Liver (tissue), 9 donors: ENCODE data around the gene ROR1. TPM values are rescaled to one million over a fixed set of nuclear protein-coding genes. Genes with fewer than 3 reads are reported as not detected.

Source experiments
- DNase-seq: peaks from one replicate; pipeline ENCODE4 v3.0.0-alpha.2; 2017; ENCODE audit warnings: low spot score
- H3K27ac ChIP-seq, 2 donors: one replicate each; pipeline ENCODE4 v1.7.0; 2013; ENCODE audit warnings: inconsistent platforms in 2 of 2, low read length in 2 of 2, control low read depth in 1 of 2, low read depth in 1 of 2, mild to moderate bottlenecking in 1 of 2
- H3K27me3 ChIP-seq, 4 donors: one replicate each; pipeline versions ENCODE4 v1.6.1 to v1.7.0; 2013; ENCODE audit warnings: low read length in 3 of 4, inconsistent platforms in 1 of 4, mild to moderate bottlenecking in 1 of 4, moderate library complexity in 1 of 4; ENCODE audit not compliant: control insufficient read depth in 4 of 4, insufficient read depth in 4 of 4
- H3K36me3 ChIP-seq, 4 donors: one replicate each; pipeline versions ENCODE4 v1.6.1 to v1.7.0; 2013; ENCODE audit warnings: low read length in 3 of 4, mild to moderate bottlenecking in 3 of 4, low read depth in 1 of 4, moderate library complexity in 1 of 4; ENCODE audit not compliant: control insufficient read depth in 4 of 4, insufficient read depth in 3 of 4
- H3K4me1 ChIP-seq, 4 donors: one replicate each; pipeline versions ENCODE4 v1.6.1 to v1.7.0; 2013; ENCODE audit warnings: low read length in 3 of 4, mild to moderate bottlenecking in 3 of 4, moderate library complexity in 1 of 4; ENCODE audit not compliant: control insufficient read depth in 4 of 4, insufficient read depth in 4 of 4
- H3K4me3 ChIP-seq, 3 donors: one replicate each; pipeline versions ENCODE4 v1.6.1 to v1.7.0; 2013; ENCODE audit warnings: low read length in 3 of 3, control low read depth in 1 of 3, low read depth in 1 of 3, mild to moderate bottlenecking in 1 of 3
- H3K9ac ChIP-seq, 2 donors: one replicate each; pipeline ENCODE4 v1.7.0; 2013; ENCODE audit warnings: low read length in 2 of 2, mild to moderate bottlenecking in 2 of 2, moderate library complexity in 2 of 2, control low read depth in 1 of 2, low read depth in 1 of 2
- H3K9me3 ChIP-seq, 4 donors: one replicate each; pipeline versions ENCODE4 v1.6.1 to v1.7.0; 2013; ENCODE audit warnings: low read length in 3 of 4; ENCODE audit not compliant: control insufficient read depth in 4 of 4
- EGR1 ChIP-seq, 2 donors: IDR thresholded peaks; 2 replicates each; pipeline ENCODE4 v1.6.1; 2016 to 2018; ENCODE audit warnings: antibody characterized with exemption in 2 of 2, low read depth in 2 of 2
- FOXA1 ChIP-seq: IDR thresholded peaks from 2 replicates; pipeline ENCODE4 v1.6.1; 2016; ENCODE audit warnings: antibody characterized with exemption
- FOXA2 ChIP-seq: IDR thresholded peaks from 2 replicates; pipeline ENCODE4 v1.6.1; 2016; ENCODE audit warnings: antibody characterized with exemption
- GABPA ChIP-seq, 2 donors: IDR thresholded peaks in 1 of 2; conservative IDR thresholded peaks in 1 of 2; 2 replicates each; pipeline ENCODE4 v1.6.1; 2016; ENCODE audit warnings: antibody characterized with exemption in 2 of 2, mild to moderate bottlenecking in 1 of 2, moderate library complexity in 1 of 2
- JUND ChIP-seq, 2 donors: IDR thresholded peaks; 2 replicates each; pipeline ENCODE4 v1.6.1; 2016; ENCODE audit warnings: antibody characterized with exemption in 2 of 2
- NR2F2 ChIP-seq: IDR thresholded peaks from 2 replicates; pipeline ENCODE4 v1.6.1; 2016; ENCODE audit warnings: antibody characterized with exemption
- RXRA ChIP-seq, 2 donors: IDR thresholded peaks; 2 replicates each; pipeline ENCODE4 v1.6.1; 2017 to 2018; ENCODE audit warnings: antibody characterized with exemption in 2 of 2, mild to moderate bottlenecking in 1 of 2
- SP1 ChIP-seq: IDR thresholded peaks from 2 replicates; pipeline ENCODE4 v1.6.1; 2018; ENCODE audit warnings: antibody characterized with exemption, mild to moderate bottlenecking
- TAF1 ChIP-seq: conservative IDR thresholded peaks from 2 replicates; pipeline ENCODE4 v1.6.1; 2016; ENCODE audit warnings: antibody characterized with exemption, mild to moderate bottlenecking
- YY1 ChIP-seq: IDR thresholded peaks from 2 replicates; pipeline ENCODE4 v1.6.1; 2016; ENCODE audit warnings: antibody characterized with exemption, mild to moderate bottlenecking
- WGBS: extraction: QIAGEN DNeasy Blood & Tissue Kit; methylation state at CpG from one replicate; pipeline ENCODE4 v1.1.7; 2013; 5-methylcytosine and 5-hydroxymethylcytosine counted together
- polyA plus RNA-seq, 2 donors: library from polyadenylated mRNA; stranded (reverse) in 1 of 2; unstranded in 1 of 2; fragments of 200-250 nt in 1 of 2; fragments of >200 nt in 1 of 2; fragmentation: Nextera tagmentation in 1 of 2; extraction: Ambion mirVana in 1 of 2; gene quantifications; one replicate each; pipeline versions ENCODE4 v1.2.1 to v1.2.3, GENCODE V29; 2013 to 2015
- total RNA-seq, 2 donors: library from RNA; depleted of rRNA; stranded (reverse); fragments of >200 nt; gene quantifications; one replicate each; pipeline ENCODE4 v1.2.3, GENCODE V29; 2014
- TF ChIP-seq, protein P1 (sequence below): fragments of 150-350 bp; IDR thresholded peaks from 2 replicates; pipeline ENCODE4 v1.5.1; 2017; ENCODE audit warnings: improper control_type of control experiment, low read depth, low read length; ENCODE audit not compliant: missing input control
- TF ChIP-seq, protein P2 (sequence below): IDR thresholded peaks from 2 replicates; pipeline ENCODE4 v1.6.1; 2016; ENCODE audit warnings: antibody characterized with exemption
- TF ChIP-seq, protein P3 (sequence below): IDR thresholded peaks from 2 replicates; pipeline ENCODE4 v1.6.1; 2016; ENCODE audit warnings: antibody characterized with exemption
- TF ChIP-seq, protein P4 (sequence below): IDR thresholded peaks from 2 replicates; pipeline ENCODE4 v1.6.1; 2016; ENCODE audit warnings: antibody characterized with exemption, mild to moderate bottlenecking
- TF ChIP-seq, protein P5 (sequence below): IDR thresholded peaks from 2 replicates; pipeline ENCODE4 v1.6.1; 2016; ENCODE audit warnings: antibody characterized with exemption
- donor health status: healthy.
- donor health status: healthy.
- donor health status: healthy.
- donor health status: healthy.
- donor health status: healthy.

The ROR1 gene
- total and polyA plus RNA-seq, 4 donors, result 0.15 to 0.98 (median 0.37) TPM

DNA sequence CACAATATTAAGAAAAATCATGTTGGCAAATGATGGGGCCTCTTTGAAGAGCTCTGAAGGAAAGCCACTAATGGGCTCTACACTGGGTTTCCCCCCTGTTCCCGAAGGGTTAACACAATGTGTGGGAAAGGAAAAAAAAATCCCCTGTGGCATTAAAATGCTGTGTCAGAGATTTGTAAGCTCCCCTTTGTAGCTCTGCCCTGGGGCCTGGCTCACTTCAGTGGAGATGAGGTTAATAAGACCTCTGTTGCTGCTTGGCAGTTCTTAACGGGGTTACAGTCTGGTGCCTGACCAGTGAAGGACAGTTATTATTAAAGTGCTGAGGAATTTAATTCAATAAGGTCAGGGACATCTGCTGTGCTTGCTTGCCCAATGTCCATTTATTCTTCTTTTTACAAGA is 299.9 kb downstream of the ROR1 start (continued):
- TF ChIP-seq, protein P1, sequence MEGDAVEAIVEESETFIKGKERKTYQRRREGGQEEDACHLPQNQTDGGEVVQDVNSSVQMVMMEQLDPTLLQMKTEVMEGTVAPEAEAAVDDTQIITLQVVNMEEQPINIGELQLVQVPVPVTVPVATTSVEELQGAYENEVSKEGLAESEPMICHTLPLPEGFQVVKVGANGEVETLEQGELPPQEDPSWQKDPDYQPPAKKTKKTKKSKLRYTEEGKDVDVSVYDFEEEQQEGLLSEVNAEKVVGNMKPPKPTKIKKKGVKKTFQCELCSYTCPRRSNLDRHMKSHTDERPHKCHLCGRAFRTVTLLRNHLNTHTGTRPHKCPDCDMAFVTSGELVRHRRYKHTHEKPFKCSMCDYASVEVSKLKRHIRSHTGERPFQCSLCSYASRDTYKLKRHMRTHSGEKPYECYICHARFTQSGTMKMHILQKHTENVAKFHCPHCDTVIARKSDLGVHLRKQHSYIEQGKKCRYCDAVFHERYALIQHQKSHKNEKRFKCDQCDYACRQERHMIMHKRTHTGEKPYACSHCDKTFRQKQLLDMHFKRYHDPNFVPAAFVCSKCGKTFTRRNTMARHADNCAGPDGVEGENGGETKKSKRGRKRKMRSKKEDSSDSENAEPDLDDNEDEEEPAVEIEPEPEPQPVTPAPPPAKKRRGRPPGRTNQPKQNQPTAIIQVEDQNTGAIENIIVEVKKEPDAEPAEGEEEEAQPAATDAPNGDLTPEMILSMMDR, result no peak
- TF ChIP-seq, protein P2, sequence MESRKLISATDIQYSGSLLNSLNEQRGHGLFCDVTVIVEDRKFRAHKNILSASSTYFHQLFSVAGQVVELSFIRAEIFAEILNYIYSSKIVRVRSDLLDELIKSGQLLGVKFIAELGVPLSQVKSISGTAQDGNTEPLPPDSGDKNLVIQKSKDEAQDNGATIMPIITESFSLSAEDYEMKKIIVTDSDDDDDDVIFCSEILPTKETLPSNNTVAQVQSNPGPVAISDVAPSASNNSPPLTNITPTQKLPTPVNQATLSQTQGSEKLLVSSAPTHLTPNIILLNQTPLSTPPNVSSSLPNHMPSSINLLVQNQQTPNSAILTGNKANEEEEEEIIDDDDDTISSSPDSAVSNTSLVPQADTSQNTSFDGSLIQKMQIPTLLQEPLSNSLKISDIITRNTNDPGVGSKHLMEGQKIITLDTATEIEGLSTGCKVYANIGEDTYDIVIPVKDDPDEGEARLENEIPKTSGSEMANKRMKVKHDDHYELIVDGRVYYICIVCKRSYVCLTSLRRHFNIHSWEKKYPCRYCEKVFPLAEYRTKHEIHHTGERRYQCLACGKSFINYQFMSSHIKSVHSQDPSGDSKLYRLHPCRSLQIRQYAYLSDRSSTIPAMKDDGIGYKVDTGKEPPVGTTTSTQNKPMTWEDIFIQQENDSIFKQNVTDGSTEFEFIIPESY, result no peak
- TF ChIP-seq NR2F2 (no peak), JUND (IDR thresholded peaks at IDR 0.05) (no peak), TAF1 (no peak)
- TF ChIP-seq, protein P3, sequence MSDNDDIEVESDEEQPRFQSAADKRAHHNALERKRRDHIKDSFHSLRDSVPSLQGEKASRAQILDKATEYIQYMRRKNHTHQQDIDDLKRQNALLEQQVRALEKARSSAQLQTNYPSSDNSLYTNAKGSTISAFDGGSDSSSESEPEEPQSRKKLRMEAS, result no peak

DNA sequence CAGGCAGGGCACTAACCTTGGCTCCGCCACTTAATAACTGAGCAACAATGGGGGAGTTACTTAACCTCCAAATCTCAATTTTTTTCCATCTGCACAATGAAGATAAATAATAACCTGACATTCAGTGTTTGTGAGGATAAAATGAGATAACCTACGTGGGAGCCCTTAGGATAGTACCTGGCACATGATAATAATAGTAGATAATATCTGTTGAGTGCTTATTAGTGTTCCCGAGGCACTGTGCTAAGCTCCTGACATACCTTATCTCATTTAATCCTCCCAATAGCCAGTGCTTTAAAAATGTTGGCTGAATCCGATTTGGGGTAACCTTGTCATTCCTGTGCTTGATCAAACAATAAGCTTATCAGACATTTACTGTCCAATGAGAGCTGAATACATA is 300.9 kb downstream of the ROR1 start:
- 87% methylated on average over 4 of the region's 4 CpGs for WGBS
- Histone ChIP-seq H3K9me3 (no peaks in the 10 kb centered on the region), H3K36me3 (no peaks in the 10 kb centered on the region), H3K9ac (no peak overlapping the region), H3K4me1 (no peaks in the 10 kb centered on the region), H3K4me3 (no peak overlapping the region), H3K27ac (no peak overlapping the region), H3K27me3 (no peaks in the 10 kb centered on the region)
- DNase-seq, result no peak
- no peak for TF ChIP-seq FOXA2
- TF ChIP-seq JUND (IDR thresholded peaks at IDR 0.05), result no peak
- no peak for TF ChIP-seq GABPA (IDR thresholded peaks at IDR 0.05 in 1 of 2, conservative IDR thresholded peaks at IDR 0.05 in 1 of 2)
- no peak for TF ChIP-seq FOXA1
- TF ChIP-seq, protein P3, result no peak
- no peak for TF ChIP-seq YY1
- no peak for TF ChIP-seq SP1
- no peak for TF ChIP-seq TAF1
- TF ChIP-seq, protein P2, result no peak
- TF ChIP-seq RXRA (IDR thresholded peaks at IDR 0.05), result no peak
- no peak for TF ChIP-seq EGR1 (IDR thresholded peaks at IDR 0.05; ENCODE audit: low read depth in 2 of 2)

DNA sequence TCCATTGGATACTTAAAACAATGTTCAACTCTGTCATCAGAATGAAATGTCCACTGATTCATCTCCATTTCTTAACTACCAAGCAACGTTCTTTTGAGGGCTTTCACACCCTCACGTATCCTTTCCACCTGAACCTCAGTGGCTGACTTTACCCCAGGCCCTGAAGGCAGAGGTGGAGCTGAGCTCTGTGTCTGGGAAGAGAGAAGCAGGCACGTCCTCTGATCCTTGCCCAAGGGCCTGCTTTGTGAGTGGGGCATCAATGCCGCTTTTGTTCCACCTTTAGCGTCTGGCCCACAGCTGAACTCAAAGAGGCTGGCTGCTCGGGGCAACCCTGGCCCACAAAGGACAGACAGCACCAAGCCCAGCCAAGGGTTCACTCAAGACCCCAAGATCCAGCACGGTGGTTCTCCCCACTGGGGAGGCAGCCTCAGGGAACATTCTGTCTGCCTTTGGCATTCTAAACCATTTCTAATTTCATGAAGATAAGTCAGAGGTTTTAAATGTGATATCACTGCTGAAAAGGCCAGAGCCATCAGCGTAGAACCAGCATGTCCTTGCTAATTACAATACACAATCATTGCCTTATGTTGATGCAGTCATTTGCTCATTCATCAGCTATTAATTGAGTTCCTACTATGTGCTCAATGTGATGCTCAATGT is 303.6 kb downstream of the ROR1 start:
- 86% methylated on average over 8 of the region's 8 CpGs for WGBS
- H3K9ac ChIP-seq, result no peak overlapping the region
- no peaks in the 10 kb centered on the region for H3K4me1 ChIP-seq
- TF ChIP-seq, protein P2, result no peak
- TF ChIP-seq FOXA1 (no peak), EGR1 (IDR thresholded peaks at IDR 0.05; ENCODE audit: low read depth in 2 of 2) (no peak), JUND (IDR thresholded peaks at IDR 0.05) (no peak), TAF1 (no peak), FOXA2 (no peak), SP1 (no peak), NR2F2 (no peak), YY1 (no peak), GABPA (IDR thresholded peaks at IDR 0.05 in 1 of 2, conservative IDR thresholded peaks at IDR 0.05 in 1 of 2) (no peak)
- TF ChIP-seq, protein P3, result no peak
- TF ChIP-seq, protein P4, sequence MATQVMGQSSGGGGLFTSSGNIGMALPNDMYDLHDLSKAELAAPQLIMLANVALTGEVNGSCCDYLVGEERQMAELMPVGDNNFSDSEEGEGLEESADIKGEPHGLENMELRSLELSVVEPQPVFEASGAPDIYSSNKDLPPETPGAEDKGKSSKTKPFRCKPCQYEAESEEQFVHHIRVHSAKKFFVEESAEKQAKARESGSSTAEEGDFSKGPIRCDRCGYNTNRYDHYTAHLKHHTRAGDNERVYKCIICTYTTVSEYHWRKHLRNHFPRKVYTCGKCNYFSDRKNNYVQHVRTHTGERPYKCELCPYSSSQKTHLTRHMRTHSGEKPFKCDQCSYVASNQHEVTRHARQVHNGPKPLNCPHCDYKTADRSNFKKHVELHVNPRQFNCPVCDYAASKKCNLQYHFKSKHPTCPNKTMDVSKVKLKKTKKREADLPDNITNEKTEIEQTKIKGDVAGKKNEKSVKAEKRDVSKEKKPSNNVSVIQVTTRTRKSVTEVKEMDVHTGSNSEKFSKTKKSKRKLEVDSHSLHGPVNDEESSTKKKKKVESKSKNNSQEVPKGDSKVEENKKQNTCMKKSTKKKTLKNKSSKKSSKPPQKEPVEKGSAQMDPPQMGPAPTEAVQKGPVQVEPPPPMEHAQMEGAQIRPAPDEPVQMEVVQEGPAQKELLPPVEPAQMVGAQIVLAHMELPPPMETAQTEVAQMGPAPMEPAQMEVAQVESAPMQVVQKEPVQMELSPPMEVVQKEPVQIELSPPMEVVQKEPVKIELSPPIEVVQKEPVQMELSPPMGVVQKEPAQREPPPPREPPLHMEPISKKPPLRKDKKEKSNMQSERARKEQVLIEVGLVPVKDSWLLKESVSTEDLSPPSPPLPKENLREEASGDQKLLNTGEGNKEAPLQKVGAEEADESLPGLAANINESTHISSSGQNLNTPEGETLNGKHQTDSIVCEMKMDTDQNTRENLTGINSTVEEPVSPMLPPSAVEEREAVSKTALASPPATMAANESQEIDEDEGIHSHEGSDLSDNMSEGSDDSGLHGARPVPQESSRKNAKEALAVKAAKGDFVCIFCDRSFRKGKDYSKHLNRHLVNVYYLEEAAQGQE, result no peak
- TF ChIP-seq, protein P5, sequence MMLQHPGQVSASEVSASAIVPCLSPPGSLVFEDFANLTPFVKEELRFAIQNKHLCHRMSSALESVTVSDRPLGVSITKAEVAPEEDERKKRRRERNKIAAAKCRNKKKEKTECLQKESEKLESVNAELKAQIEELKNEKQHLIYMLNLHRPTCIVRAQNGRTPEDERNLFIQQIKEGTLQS, result no peak

More for the DNA sequence above, 303.6 kb downstream of the ROR1 start:
- Histone ChIP-seq H3K27ac (no peak overlapping the region), H3K36me3 (no peaks in the 10 kb centered on the region), H3K9me3 (no peaks in the 10 kb centered on the region), H3K4me3 (no peak overlapping the region), H3K27me3 (no peaks in the 10 kb centered on the region)
- no peak for DNase-seq
